ENCODE measurements around the gene PACRG. TPM values are rescaled to one million over a fixed set of nuclear protein-coding genes. Genes with fewer than 3 reads are reported as not detected.

Gene PACRG
- total RNA-seq, 2 donors from 2014 or later: 1.7 TPM; not detected in 1

DNA sequence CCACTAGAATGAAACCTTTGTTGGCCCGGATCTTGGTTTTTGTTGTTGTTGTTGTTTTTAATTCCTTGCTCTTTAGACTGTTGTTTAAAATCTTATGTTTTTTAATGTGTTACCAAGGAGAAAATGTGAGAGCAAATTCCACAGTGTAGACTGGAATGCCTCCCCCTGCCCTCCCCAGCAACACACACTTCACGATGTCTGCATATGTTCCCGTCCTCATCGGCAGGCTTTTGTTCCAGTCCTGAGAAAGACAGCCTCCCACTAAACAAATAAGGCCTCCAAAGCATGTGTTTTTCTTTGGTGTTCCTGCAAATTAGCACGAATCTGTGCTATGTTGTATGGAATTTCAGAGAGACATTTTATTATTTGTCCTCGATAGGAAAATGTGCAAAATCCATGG, 423.4 kb downstream of the PACRG start:
- H3K4me1 ChIP-seq: no peaks in the 10 kb centered on the region
- no peaks in the 10 kb centered on the region for H3K27me3 ChIP-seq
- H3K9ac ChIP-seq (ENCODE audit: low read depth in 2 of 2, low read length in 2 of 2): no peak overlapping the region
- no peak for DNase-seq
- intact Hi-C loops (cut with DNase I): no loop called here
- H3K36me3 ChIP-seq: no peaks in the 10 kb centered on the region
- H3K27ac ChIP-seq: no peak overlapping the region
- H3K9me3 ChIP-seq: no peaks in the 10 kb centered on the region
- TF ChIP-seq, protein P1, sequence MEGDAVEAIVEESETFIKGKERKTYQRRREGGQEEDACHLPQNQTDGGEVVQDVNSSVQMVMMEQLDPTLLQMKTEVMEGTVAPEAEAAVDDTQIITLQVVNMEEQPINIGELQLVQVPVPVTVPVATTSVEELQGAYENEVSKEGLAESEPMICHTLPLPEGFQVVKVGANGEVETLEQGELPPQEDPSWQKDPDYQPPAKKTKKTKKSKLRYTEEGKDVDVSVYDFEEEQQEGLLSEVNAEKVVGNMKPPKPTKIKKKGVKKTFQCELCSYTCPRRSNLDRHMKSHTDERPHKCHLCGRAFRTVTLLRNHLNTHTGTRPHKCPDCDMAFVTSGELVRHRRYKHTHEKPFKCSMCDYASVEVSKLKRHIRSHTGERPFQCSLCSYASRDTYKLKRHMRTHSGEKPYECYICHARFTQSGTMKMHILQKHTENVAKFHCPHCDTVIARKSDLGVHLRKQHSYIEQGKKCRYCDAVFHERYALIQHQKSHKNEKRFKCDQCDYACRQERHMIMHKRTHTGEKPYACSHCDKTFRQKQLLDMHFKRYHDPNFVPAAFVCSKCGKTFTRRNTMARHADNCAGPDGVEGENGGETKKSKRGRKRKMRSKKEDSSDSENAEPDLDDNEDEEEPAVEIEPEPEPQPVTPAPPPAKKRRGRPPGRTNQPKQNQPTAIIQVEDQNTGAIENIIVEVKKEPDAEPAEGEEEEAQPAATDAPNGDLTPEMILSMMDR (IDR thresholded peaks at IDR 0.05): no peak
- no peak overlapping the region for H3K4me3 ChIP-seq

DNA sequence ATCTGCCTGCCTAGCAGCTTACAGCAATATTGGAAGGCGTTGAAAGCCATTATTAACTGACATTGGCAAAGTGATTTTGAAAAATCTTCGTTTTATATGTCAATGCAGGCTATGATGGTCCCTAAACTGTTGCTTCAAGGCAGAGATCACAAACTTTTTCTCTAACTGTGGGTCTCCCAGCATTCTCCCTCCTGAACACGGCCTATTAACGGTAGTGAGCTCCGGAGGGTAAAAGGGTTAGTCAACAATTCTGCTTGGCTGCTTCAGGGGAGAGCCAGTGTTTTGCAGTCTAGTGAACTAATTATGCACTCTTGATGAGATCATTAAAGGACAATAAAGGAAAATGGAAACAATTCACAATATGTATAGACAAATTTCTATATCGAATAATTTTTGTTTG, 424.9 kb downstream of the PACRG start:
- H3K36me3 ChIP-seq: no peaks in the 10 kb centered on the region
- H3K9ac ChIP-seq (ENCODE audit: low read depth in 2 of 2, low read length in 2 of 2): no peak overlapping the region
- no peaks in the 10 kb centered on the region for H3K9me3 ChIP-seq
- DNase-seq: no peak
- no peaks in the 10 kb centered on the region for H3K4me1 ChIP-seq
- no peaks in the 10 kb centered on the region for H3K27me3 ChIP-seq
- H3K4me3 ChIP-seq: no peak overlapping the region
- H3K27ac ChIP-seq: no peak overlapping the region
- TF ChIP-seq, protein P1 (IDR thresholded peaks at IDR 0.05): no peak
- intact Hi-C loops (cut with DNase I): no loop called here

DNA sequence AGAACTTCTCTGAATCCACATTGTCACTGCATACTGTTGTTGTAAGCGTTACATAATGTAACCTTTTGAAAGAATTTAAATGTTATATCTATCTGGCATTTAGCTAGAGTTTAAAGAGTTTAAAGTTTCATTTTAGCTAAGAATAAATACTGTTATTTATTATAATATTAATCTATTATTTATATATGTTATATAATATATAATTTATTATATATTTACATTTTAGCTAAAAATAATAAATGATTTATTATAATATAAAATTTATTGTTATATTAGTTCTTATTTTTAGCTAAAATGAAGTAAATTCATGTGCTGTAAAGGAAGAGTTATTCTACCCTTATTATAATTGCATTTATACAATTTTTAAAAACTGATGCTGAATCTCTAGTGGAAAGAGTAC, 431.3 kb downstream of the PACRG start:
- no peaks in the 10 kb centered on the region for H3K9me3 ChIP-seq
- no peak overlapping the region for H3K27ac ChIP-seq
- H3K9ac ChIP-seq (ENCODE audit: low read depth in 2 of 2, low read length in 2 of 2): no peak overlapping the region
- TF ChIP-seq, protein P1 (IDR thresholded peaks at IDR 0.05): no peak
- H3K4me3 ChIP-seq: no peak overlapping the region
- no peaks in the 10 kb centered on the region for H3K27me3 ChIP-seq
- no peaks in the 10 kb centered on the region for H3K4me1 ChIP-seq
- intact Hi-C loops (cut with DNase I): no loop called here
- no peak for DNase-seq
- no peaks in the 10 kb centered on the region for H3K36me3 ChIP-seq

DNA sequence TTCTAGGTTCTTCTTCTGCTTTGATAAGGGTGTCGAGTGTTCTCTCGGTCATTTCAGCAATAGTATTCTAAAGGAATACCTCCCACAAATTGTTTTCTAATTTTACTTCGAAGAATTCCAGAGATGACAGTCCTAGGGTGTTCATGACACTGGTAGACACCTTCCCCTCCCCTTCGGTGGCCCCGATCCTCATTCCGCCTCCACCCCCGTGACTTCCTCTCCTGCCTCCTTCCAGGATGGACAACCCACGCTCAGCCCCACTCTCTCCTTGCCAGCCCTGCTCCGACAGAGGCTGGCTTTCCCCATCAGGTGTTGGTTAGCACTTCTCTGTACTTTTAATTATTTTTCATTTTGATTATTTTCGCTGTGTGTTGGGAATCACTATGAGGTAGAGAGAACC, 431.9 kb downstream of the PACRG start:
- H3K27ac ChIP-seq: no peak overlapping the region
- H3K9me3 ChIP-seq: no peaks in the 10 kb centered on the region
- TF ChIP-seq, protein P1 (IDR thresholded peaks at IDR 0.05): no peak
- H3K27me3 ChIP-seq: no peaks in the 10 kb centered on the region
- H3K4me1 ChIP-seq: no peaks in the 10 kb centered on the region
- intact Hi-C loops (cut with DNase I): no loop called here
- DNase-seq: no peak
- H3K4me3 ChIP-seq: no peak overlapping the region
- no peak overlapping the region for H3K9ac ChIP-seq (ENCODE audit: low read depth in 2 of 2, low read length in 2 of 2)
- no peaks in the 10 kb centered on the region for H3K36me3 ChIP-seq

DNA sequence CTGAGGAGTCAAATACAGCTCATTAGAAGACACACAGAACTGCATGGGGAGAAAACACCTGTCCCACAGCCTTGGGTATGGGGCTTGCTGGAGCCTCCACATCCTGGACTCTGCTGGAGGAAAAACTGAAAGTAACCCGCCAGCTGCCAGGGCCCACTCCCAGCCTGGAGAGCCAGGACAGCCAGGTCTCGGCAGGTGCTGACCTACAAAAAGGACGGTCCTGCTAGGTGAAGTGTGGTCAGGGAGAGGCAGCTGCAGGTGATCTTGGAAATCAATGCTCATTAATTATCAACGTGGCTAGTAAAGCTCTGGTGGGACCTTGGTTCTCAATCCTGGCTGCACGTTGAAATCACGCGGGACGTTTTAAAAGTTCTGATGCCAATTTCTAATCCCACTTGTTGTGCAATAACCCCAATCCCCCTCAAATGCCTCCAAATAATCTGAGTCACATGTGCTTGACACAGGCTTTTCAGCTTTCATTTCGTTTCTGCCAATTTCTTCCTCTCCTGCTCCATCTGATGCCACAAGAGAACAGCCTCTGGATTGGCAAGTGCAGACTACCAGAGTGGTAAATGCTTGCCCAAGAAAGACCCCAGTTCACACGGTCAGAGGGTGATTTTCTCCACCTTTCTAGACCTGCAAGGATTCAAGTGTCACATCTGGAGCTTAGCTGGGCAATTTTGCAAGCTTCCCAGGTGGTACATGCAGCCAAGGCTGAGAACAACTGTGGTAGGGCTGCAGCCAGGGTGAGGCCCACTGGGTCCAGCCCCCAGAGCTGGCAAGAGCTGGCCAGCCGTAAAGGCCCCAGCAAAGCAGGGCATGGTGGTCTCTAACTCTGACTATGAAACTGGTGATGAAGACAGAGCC, 434.5 kb downstream of the PACRG start:
- Histone ChIP-seq H3K9ac (ENCODE audit: low read depth in 2 of 2, low read length in 2 of 2) (no peak overlapping the region), H3K27ac (no peak overlapping the region), H3K27me3 (no peaks in the 10 kb centered on the region), H3K9me3 (no peaks in the 10 kb centered on the region), H3K4me3 (no peak overlapping the region), H3K36me3 (no peaks in the 10 kb centered on the region), H3K4me1 (no peaks in the 10 kb centered on the region)
- TF ChIP-seq, protein P1 (IDR thresholded peaks at IDR 0.05): no peak
- intact Hi-C loops (cut with DNase I): no loop called here
- no peak for DNase-seq
